Mucosa of rectum (tissue), 2 donors: Measurements from ENCODE around the gene ZSWIM6.

Source experiments
- H3K27ac ChIP-seq, 2 donors: one replicate each; pipeline ENCODE4 v1.7.0; 2013; ENCODE audit warnings: inconsistent platforms in 2 of 2, low read depth in 2 of 2, low read length in 2 of 2
- H3K27me3 ChIP-seq, 2 donors: one replicate each; pipeline ENCODE4 v1.7.0; 2013; ENCODE audit warnings: low read length in 2 of 2; ENCODE audit not compliant: control insufficient read depth in 2 of 2, insufficient read depth in 2 of 2
- H3K36me3 ChIP-seq, 2 donors: one replicate each; pipeline ENCODE4 v1.7.0; 2013; ENCODE audit warnings: low read length in 2 of 2; ENCODE audit not compliant: control insufficient read depth in 2 of 2, insufficient read depth in 2 of 2
- H3K4me1 ChIP-seq, 2 donors: one replicate each; pipeline ENCODE4 v1.7.0; 2013; ENCODE audit warnings: low read length in 2 of 2, mild to moderate bottlenecking in 1 of 2; ENCODE audit not compliant: control insufficient read depth in 2 of 2, insufficient read depth in 2 of 2
- H3K4me3 ChIP-seq, 2 donors: one replicate each; pipeline ENCODE4 v1.7.0; 2013; ENCODE audit warnings: low read length in 2 of 2
- H3K9ac ChIP-seq, 2 donors: one replicate each; pipeline ENCODE4 v1.7.0; 2013; ENCODE audit warnings: low read length in 2 of 2, low read depth in 1 of 2, mild to moderate bottlenecking in 1 of 2
- H3K9me3 ChIP-seq, 2 donors: one replicate each; pipeline ENCODE4 v1.7.0; 2013; ENCODE audit warnings: low read length in 2 of 2; ENCODE audit not compliant: control insufficient read depth in 2 of 2
- donor health status: healthy.
- donor health status: Normal muscosa, but diverticular disease.

ZSWIM6 gene

DNA sequence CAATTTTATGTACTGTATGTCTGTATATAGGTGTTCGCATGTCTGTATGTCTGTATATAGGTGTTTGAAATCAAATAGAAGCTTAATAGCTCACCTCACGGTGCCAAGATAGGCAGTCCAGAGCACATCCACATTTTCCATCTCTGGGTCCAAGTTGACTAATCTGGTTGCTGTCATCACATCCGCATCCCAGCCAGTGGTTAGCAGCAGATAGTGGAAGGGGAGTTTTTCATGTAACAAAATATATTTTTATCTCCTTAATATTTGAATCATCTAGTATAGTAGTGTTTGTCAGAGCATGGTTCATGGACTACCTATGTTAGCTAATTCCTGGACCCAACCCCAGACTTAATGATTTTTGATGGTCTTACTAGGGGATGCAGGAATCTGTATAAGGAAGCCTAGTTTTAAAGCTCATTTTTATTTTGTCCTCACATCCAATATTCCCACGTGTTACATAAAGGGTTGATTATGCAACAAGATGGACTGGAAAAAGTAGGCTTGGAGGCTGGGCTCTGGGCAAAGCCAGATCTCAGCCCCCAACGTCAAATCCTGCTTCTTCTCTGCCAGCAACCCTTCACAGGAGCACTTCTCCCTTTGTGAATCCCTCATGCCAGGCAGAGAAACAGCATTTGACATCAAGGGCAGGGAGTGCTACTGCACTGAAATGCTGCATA lies 219.7 kb downstream of the ZSWIM6 start:
- peaks cover 0 to 3% of the 10 kb centered on the region in 2 donors for H3K36me3 ChIP-seq
- no peak overlapping the region for H3K9ac ChIP-seq
- H3K4me1 ChIP-seq = no peaks in the 10 kb centered on the region
- no peaks in the 10 kb centered on the region for H3K9me3 ChIP-seq
- no peak overlapping the region for H3K4me3 ChIP-seq
- no peak overlapping the region for H3K27ac ChIP-seq
- H3K27me3 ChIP-seq = no peaks in the 10 kb centered on the region

DNA sequence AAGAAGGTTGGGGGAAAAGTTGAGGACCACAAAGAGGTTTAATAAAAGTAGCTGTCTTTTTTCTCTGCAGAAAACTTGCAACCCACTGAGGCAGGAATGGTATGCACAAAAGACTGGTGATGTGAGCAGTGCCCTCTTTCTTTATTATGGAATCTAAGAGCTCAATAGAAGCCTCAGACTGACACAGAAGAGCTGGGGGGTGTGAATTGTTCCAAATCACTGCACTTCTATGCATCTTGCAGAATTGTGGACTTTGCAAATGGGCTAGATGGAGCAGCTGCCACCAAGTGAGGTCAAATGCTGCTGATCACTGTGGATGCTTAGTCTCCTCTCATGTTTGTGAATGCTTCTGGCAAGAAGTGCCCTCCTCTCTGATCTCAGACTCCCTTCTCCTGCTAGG lies 227.1 kb downstream of the ZSWIM6 start:
- no peak overlapping the region for H3K9ac ChIP-seq
- H3K27me3 ChIP-seq = no peaks in the 10 kb centered on the region
- H3K27ac ChIP-seq = no peak overlapping the region
- H3K9me3 ChIP-seq = no peaks in the 10 kb centered on the region
- H3K4me1 ChIP-seq = peaks cover 0 to 6% of the 10 kb centered on the region in 2 donors
- H3K4me3 ChIP-seq = no peak overlapping the region
- H3K36me3 ChIP-seq = no peaks in the 10 kb centered on the region

DNA sequence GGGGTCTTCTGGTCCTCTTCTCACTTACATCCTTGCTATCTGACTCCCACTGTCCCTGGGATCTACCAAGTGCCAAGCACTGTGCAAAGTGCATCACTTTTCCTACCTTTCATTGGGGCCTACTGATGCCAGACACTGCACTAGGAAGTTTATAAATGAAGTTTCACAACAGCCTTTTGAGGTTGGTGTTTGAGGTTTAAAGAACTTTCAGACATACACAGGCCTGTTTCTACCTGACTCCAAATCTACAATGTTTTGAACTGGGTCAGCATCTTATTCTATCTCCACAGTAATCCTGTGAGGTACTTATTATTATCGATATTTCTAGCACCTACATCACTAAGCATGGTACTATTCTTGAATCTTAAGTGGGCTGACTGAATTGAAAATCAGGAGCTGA lies 227.7 kb downstream of the ZSWIM6 start:
- Histone ChIP-seq H3K27me3 (no peaks in the 10 kb centered on the region), H3K4me3 (no peak overlapping the region), H3K36me3 (no peaks in the 10 kb centered on the region), H3K9ac (no peak overlapping the region), H3K9me3 (no peaks in the 10 kb centered on the region), H3K4me1 (peaks cover 0 to 6% of the 10 kb centered on the region in 2 donors), H3K27ac (no peak overlapping the region)

DNA sequence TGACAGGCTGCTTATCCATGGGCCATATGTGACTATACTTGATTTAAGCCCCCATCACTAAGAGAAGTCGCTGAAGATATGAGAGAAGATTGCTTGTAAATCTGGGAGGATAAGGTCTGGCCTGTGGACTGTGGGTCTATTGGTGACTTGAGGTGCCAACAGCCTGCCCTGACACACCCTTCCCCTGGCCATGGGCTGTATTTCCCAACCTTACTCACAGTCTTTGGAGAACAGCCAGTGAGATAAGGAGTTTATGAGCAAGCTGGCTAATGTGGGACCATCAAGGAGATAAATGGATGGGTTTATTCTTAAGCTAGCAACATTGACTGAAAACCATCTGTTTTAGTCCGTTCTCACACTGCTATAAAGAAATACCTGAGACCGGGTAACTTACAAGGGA lies 231.3 kb downstream of the ZSWIM6 start:
- H3K4me3 ChIP-seq = no peak overlapping the region
- H3K9ac ChIP-seq = no peak overlapping the region
- peaks cover 0 to 6% of the 10 kb centered on the region in 2 donors for H3K4me1 ChIP-seq
- H3K27me3 ChIP-seq = no peaks in the 10 kb centered on the region
- no peaks in the 10 kb centered on the region for H3K36me3 ChIP-seq
- H3K9me3 ChIP-seq = no peaks in the 10 kb centered on the region
- no peak overlapping the region for H3K27ac ChIP-seq

DNA sequence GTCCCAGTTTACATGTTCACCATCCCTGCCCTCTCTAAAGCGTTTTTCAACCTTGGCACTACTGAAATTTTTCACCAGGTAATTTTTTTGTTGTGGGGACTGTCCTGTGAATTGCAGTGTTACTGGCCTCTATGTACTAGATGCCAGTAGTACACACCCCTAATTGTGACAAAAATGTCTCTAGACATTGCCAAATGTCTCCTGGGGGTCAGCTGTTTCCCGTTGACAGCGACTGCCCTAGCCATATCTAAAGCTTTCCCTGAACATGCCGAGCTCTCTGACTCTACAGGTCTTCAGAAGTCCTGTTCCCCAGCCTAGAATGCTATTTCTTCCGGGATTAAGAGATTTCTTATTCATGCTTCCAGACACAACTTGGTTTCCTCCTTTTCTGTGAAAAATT lies 235.3 kb downstream of the ZSWIM6 start:
- Histone ChIP-seq H3K4me1 (peaks cover 0 to 6% of the 10 kb centered on the region in 2 donors), H3K27ac (no peak overlapping the region), H3K27me3 (no peaks in the 10 kb centered on the region), H3K9ac (no peak overlapping the region), H3K9me3 (no peaks in the 10 kb centered on the region), H3K36me3 (no peaks in the 10 kb centered on the region), H3K4me3 (no peak overlapping the region)

DNA sequence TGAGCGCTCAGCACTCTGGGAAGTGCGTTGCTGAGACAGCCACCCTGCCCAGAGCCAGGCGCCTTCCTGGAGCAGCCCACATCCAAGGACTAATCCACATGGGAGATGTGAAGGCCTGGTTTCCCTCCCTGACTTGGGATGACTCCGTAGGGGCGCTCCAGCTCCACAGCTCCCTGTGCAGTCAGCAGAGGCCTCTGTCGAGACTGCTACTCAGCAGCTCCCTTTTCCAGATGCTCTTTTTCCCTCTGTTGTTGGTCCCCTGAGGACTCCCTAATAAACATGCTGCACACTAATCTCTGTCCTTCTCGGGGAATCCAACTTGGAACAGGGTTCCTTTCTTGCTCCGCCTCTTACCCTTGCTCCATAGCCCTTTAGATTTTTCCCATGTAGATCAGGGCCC lies 237.3 kb downstream of the ZSWIM6 start:
- Histone ChIP-seq H3K27ac (no peak overlapping the region), H3K4me1 (no peaks in the 10 kb centered on the region), H3K27me3 (no peaks in the 10 kb centered on the region), H3K4me3 (no peak overlapping the region), H3K36me3 (no peaks in the 10 kb centered on the region), H3K9me3 (no peaks in the 10 kb centered on the region), H3K9ac (no peak overlapping the region)

DNA sequence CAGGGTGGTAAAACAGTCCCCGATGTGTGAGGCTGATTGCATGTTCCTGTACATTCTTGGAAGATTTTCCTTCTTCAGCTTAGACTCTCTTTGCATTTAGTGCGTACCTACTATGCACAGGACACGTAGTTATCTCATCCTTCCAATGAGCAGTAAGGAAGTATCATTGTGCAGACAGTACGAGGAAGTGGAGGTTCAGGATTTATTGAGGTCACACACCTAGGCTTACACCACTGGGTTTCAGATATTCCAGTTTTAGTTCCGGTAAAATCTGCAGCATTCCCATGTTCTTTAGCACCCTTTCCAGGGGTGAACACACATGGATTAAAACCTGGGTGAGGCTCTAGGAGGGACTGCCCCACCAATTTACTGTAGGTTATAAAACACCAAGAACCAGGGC lies 238.7 kb downstream of the ZSWIM6 start:
- Histone ChIP-seq H3K36me3 (no peaks in the 10 kb centered on the region), H3K4me3 (no peak overlapping the region), H3K9me3 (no peaks in the 10 kb centered on the region), H3K4me1 (no peaks in the 10 kb centered on the region), H3K27ac (no peak overlapping the region), H3K9ac (no peak overlapping the region), H3K27me3 (no peaks in the 10 kb centered on the region)

DNA sequence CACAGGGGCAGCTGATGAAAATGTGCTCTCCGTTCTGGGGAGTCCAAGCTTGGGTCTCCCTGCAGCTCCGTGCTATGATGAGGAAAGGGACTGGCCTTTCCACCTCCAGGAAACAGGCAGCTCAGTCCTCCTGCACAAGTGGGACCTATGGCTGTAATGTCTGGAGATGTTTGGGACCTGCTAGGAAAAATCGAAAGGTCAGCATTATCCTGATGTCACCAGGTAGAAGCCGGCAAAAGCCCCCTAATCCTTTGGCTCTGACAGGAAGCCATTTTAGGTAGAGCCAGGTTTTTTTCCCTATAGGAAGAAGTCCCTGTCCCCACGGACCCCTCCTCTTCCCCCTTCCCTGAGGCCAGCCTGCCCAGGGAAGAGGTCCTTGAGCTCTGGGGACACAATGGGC lies 240.9 kb downstream of the ZSWIM6 start:
- Histone ChIP-seq H3K27me3 (no peaks in the 10 kb centered on the region), H3K9me3 (no peaks in the 10 kb centered on the region), H3K4me1 (no peaks in the 10 kb centered on the region), H3K4me3 (no peak overlapping the region), H3K27ac (no peak overlapping the region), H3K36me3 (no peaks in the 10 kb centered on the region), H3K9ac (no peak overlapping the region)

DNA sequence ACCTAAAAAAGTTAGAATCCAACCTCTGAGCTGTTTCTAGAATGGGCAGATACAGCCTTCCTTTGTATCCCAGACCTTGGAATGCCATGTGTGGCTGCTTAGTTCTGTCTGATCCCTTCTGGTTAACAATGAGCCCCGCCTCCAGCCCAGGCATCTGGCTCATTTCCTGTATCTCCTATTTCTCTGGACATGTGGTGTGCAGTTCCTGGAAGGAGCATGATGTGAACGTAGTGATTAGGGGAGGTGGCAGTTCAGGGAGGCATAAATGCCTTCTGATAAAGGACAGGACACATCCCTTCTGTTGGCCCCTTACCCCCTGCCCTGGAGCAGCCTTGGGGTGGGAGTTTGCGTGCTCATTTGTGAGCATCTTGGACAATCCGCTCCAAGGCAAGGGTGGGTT lies 243.0 kb downstream of the ZSWIM6 start:
- no peaks in the 10 kb centered on the region for H3K27me3 ChIP-seq
- H3K27ac ChIP-seq = no peak overlapping the region
- no peaks in the 10 kb centered on the region for H3K4me1 ChIP-seq
- H3K9ac ChIP-seq = no peak overlapping the region
- H3K36me3 ChIP-seq = no peaks in the 10 kb centered on the region
- H3K4me3 ChIP-seq = no peak overlapping the region
- H3K9me3 ChIP-seq = no peaks in the 10 kb centered on the region

DNA sequence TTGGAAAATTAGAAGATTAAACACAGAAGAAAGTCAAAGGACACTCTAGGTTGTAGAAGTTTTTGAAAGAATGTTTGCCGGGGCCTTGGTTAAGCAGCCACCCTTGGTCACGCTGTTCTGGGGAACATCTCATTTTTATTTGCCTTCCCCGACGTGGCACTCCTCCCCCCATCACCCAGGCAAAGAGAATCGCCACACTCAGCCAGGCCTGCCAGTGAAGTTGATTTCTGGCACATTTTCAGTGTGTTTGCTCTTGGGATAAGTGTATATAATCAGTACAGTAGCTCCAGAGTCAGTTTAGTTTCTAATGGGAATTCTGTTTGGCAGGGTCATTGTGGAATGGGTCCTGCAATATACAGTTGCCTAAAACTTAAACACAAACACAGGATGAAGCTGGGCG lies 243.5 kb downstream of the ZSWIM6 start:
- H3K36me3 ChIP-seq = no peaks in the 10 kb centered on the region
- no peak overlapping the region for H3K27ac ChIP-seq
- no peaks in the 10 kb centered on the region for H3K27me3 ChIP-seq
- no peaks in the 10 kb centered on the region for H3K4me1 ChIP-seq
- no peak overlapping the region for H3K4me3 ChIP-seq
- H3K9me3 ChIP-seq = no peaks in the 10 kb centered on the region
- H3K9ac ChIP-seq = no peak overlapping the region

DNA sequence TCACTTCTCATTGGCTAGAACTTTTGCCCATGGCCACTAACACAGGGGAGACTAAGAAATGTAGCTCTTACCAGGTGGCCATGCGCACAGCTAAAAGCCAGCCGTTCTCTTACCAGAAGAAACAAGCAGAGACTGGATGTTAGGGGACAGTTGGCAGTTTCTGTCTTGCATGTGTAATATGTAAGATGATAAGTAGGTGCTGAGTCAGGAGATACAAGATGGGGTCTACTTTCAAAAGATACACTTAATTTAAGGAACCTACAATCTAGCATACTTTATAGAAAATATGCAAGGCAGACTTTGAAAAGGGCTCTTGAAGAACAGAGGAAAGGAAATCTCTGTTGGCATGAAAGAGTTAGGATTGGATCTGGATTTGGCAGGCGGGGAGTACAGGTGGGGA lies 244.5 kb downstream of the ZSWIM6 start:
- no peaks in the 10 kb centered on the region for H3K27me3 ChIP-seq
- H3K9ac ChIP-seq = no peak overlapping the region
- no peak overlapping the region for H3K4me3 ChIP-seq
- no peaks in the 10 kb centered on the region for H3K36me3 ChIP-seq
- H3K9me3 ChIP-seq = no peaks in the 10 kb centered on the region
- H3K4me1 ChIP-seq = no peaks in the 10 kb centered on the region
- H3K27ac ChIP-seq = no peak overlapping the region
